Upper lobe of right lung (tissue), 1 donor: ENCODE results near the gene H2BK1. TPM values are rescaled to one million over a fixed set of nuclear protein-coding genes. Genes with fewer than 3 reads are reported as not detected.

Experiments
- ATAC-seq: fragments of 200-7000 bp; cut with Tn5 transposase; one replicate; pipeline ENCODE4 v1.9.1; 2020; ENCODE audit warnings: mild to moderate bottlenecking, moderate library complexity
- DNase-seq: peaks from one replicate; pipeline ENCODE4 v3.0.0-alpha.2; 2020
- H3K27ac ChIP-seq: fragments of 200-600 bp; one replicate; pipeline ENCODE4 v1.8.0; 2022
- H3K27me3 ChIP-seq: fragments of 200-600 bp; one replicate; pipeline ENCODE4 v1.8.0; 2022; ENCODE audit warnings: mild to moderate bottlenecking
- H3K36me3 ChIP-seq: fragments of 200-600 bp; one replicate; pipeline ENCODE4 v1.8.0; 2022
- H3K4me1 ChIP-seq: fragments of 200-600 bp; one replicate; pipeline ENCODE4 v1.8.0; 2022
- H3K4me3 ChIP-seq: fragments of 200-600 bp; one replicate; pipeline ENCODE4 v1.8.0; 2022; ENCODE audit warnings: mild to moderate bottlenecking
- H3K9me3 ChIP-seq: fragments of 200-600 bp; one replicate; pipeline ENCODE4 v1.8.0; 2022
- CTCF ChIP-seq: fragments of 200-600 bp; IDR thresholded peaks from one replicate; pipeline ENCODE4 v1.8.0; 2022; ENCODE audit warnings: antibody characterized with exemption
- intact Hi-C: fragments of 100-400 bp; cut with DNase I; formaldehyde crosslinking; loops from one replicate; pipeline ENCODE4 v1.11.0; 2022
- total RNA-seq: library from RNA; stranded (reverse); fragmentation: NEBNext Ultra II Directional; extraction: Animal tissue kit (Norgen Biotek cat#: 25700); gene quantifications from one replicate; pipeline ENCODE4 v1.2.1, GENCODE V29; 2021
- donor health status: DM: no; HTN: yes; CAD: no; lungs with severe emphysema.

The H2BK1 gene
- total RNA-seq, 1 donor from 2014 or later: not detected

GRCh38 chr7:151240942-151241754 is 30.9 kb upstream of the H2BK1 start:
- Histone ChIP-seq H3K36me3 (peaks cover 61% of the 10 kb centered on the region), H3K27ac (no peak overlapping the region), H3K9me3 (no peaks in the 10 kb centered on the region), H3K27me3 (peaks cover 18% of the 10 kb centered on the region), H3K4me3 (no peak overlapping the region), H3K4me1 (peaks cover 26% of the 10 kb centered on the region)
- DNase-seq: no peak
- TF ChIP-seq CTCF: no peak
- no peak for ATAC-seq
- intact Hi-C loops: loop anchor here (10.0 kb wide), 1 partner anchor 64 kb away; no protein-coding TSS in a partner anchor

GRCh38 chr7:151240536-151240935 is 30.2 kb upstream of the H2BK1 start:
- DNase-seq: no peak
- ATAC-seq: no peak
- Histone ChIP-seq H3K4me1 (peaks cover 23% of the 10 kb centered on the region), H3K4me3 (no peak overlapping the region), H3K36me3 (peaks cover 65% of the 10 kb centered on the region), H3K9me3 (no peaks in the 10 kb centered on the region), H3K27me3 (peaks cover 14% of the 10 kb centered on the region), H3K27ac (no peak overlapping the region)
- no peak for TF ChIP-seq CTCF
- intact Hi-C loops: loop anchor here (10.0 kb wide), 1 partner anchor 64 kb away; no protein-coding TSS in a partner anchor

- ATAC-seq (no peak), DNase-seq (no peak)
- Histone ChIP-seq H3K27me3 (peaks cover 12% of the 10 kb centered on the region), H3K36me3 (peaks cover 71% of the 10 kb centered on the region), H3K4me3 (no peak overlapping the region), H3K27ac (no peak overlapping the region), H3K9me3 (no peaks in the 10 kb centered on the region), H3K4me1 (peaks cover 18% of the 10 kb centered on the region)
- intact Hi-C loops: loop anchor here (10.0 kb wide), 1 partner anchor 65 kb away; no protein-coding TSS in a partner anchor
- no peak for TF ChIP-seq CTCF
Measured at GRCh38 chr7:151239837-151240459, 29.7 kb upstream of the H2BK1 start.

GRCh38 chr7:151238924-151239836 is 28.9 kb upstream of the H2BK1 start:
- intact Hi-C loops: no loop called here
- Histone ChIP-seq H3K36me3 (peaks cover 73% of the 10 kb centered on the region), H3K9me3 (no peaks in the 10 kb centered on the region), H3K27me3 (peaks cover 4% of the 10 kb centered on the region), H3K4me1 (peaks cover 11% of the 10 kb centered on the region), H3K4me3 (no peak overlapping the region), H3K27ac (no peak overlapping the region)
- no peak for DNase-seq
- ATAC-seq: no peak
- no peak for TF ChIP-seq CTCF

GRCh38 chr7:151238190-151238810 is 28.0 kb upstream of the H2BK1 start:
- H3K36me3 ChIP-seq: peaks cover 73% of the 10 kb centered on the region
- no peaks in the 10 kb centered on the region for H3K9me3 ChIP-seq
- no peak for TF ChIP-seq CTCF
- no peak overlapping the region for H3K4me3 ChIP-seq
- H3K4me1 ChIP-seq: peaks cover 11% of the 10 kb centered on the region
- H3K27ac ChIP-seq: no peak overlapping the region
- intact Hi-C loops: no loop called here
- ATAC-seq (no peak), DNase-seq (no peak)
- no peaks in the 10 kb centered on the region for H3K27me3 ChIP-seq
